ENCODE results near the gene CORIN.
"Not testable (repeated sequence)": the region's sequence is repeated elsewhere in the genome, so short reads cannot be mapped to it uniquely, and the experiment has no call there.

The CORIN gene

GRCh38 chr4:47771020-47771419 is 66.8 kb downstream of the CORIN start:
- no peak for DNase-seq (ENCODE audit: low read depth)

GRCh38 chr4:47767956-47768355 is 69.9 kb downstream of the CORIN start:
- not testable (repeated sequence) for DNase-seq (ENCODE audit: low read depth)

DNA sequence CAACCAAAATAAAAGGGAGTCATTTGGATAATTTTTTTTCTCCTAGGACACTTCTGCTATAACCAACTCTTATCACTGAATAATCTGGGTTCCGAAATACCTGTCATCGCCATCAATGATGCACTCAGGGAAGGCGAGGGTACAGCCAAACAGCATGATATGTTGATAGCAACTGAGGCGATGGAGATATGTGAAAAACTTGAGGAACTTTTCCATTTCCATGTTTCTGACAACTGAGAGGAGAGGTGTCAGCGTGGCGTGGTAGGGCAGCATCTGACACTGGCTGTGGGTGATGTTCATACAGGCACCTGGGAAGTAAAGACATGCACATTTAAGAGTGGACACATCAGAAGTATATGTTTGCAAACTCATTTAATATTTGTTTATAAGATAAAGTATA is 74.6 kb downstream of the CORIN start:
- DNase-seq (ENCODE audit: low read depth), result no peak

- DNase-seq (ENCODE audit: low read depth), result no peak
Observed at GRCh38 chr4:47762376-47763266, 75.2 kb downstream of the CORIN start.

DNA sequence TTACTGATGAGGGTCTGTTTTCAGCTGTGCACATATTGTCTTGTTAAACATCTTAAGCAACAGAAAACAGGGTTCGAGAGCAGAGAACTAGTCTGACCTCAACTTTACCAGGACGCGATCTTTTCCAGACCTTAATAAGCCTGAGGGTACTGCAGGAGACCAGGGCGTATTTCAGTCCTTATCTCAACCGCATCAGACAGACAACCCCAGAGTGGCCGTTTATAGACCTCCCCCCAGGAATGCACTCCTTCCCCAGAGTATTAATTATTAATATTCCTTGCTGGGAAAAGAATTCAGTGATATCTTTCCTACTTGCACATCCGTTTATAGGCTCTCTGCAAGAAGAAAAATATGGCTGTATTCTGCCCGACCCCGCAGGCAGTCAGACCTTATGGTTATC is 84.6 kb downstream of the CORIN start:
- DNase-seq (ENCODE audit: low read depth), result not testable (repeated sequence)

DNA sequence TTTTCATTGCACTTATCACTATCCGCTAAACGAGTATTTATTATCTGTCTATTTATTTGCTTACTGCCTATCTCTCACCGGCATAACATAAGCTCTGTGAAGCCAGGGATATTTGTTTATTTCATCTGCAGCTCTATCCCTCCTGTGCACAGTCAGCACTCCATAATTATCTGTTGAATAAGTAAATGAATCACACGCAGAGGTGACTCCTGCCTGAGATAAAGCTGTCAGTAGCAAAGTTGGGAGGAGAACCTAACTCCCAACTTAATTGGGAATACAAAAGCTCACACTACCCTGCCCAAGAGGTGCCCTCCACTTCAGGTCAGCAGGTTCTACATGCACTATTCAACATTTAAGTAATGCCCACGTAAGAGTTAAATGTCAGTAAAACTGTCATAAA is 85.7 kb downstream of the CORIN start:
- no peak for DNase-seq (ENCODE audit: low read depth)

DNA sequence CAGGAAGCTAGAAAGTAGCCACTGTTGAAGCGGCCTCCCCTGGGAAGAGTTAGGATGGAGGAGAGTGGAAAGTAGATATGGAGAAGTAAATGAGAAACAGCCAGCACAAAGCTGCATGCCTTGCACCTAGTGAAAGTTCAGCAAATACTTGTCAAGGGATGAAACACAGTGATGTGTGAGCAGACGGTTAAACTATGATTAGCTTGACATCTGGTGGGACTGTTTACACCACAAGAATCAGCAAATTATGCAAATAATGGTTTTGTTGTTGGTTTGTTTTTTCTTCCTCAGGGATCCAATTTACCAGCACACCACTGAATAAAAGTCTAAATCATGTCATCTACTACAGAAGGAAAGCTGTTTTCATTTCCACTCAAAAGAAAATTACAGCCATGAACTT is 87.1 kb downstream of the CORIN start:
- no peak for DNase-seq (ENCODE audit: low read depth)

DNA sequence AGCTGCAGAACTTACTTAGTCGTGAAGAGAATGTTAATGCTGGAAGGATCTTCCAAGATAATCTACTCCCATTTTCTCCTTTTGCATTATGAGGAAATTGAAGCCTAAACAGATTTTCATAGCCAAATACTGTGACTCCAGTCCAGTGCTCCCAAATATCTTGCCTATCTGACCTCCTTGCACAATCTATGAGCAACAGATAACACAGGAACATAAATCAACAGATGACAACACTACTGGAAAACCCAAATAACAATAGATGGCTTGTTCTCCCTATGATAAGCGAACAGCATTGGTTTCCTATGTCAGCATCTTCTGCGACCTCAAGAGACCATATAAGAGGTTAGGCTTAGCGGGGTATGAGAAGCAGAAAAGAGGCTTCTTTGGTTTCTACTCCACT is 88.0 kb downstream of the CORIN start:
- DNase-seq (ENCODE audit: low read depth), result no peak

DNA sequence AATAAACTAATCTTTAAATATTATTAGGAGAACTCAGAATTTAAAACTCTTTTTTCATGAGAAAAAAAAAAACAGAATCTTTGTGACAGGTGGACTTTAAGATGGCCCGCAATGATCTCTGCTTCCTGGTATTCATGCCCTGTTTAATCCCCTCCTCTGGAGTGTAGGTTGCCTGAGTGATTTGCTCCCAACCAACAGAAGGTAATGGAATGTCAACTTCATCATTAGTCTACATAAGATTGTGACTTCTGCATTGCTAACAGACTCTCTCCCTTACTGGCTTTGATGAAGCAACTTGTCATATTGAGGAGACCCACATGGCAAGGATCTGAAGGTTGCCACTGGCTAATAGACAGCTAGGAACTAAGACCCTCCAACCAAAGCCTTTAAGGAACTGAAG is 88.8 kb downstream of the CORIN start:
- DNase-seq (ENCODE audit: low read depth), result no peak

DNA sequence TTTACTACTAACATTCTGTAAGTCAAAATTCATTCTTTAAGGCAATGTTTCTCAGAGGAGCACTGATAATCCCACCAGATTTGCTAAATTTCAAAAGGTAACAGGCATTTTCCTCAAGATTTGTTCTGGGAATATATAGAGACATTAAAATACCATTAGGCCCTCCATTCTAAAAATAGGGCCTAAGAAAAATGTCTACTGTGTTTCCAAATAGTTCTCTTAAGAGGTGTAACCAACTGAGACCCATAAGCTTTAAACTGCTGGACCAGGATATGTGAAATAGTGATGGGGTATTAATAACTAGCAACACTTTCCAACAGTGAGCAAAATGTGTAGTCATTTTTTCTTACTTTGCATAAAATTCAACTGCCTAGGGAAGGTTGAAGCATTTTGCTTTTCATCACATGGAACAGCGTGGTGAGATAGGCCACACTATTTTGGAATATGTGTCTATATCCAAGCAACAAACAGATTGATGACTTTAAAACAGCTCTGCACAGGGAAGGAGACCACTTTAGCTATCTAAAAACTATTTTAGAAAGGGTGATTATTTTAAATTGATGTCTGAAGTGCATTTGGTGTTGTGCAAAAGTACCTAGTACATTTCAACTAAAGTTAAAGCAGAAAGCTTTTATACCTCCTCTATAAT is 89.9 kb downstream of the CORIN start:
- DNase-seq (ENCODE audit: low read depth), result no peak

- no peak for DNase-seq (ENCODE audit: low read depth)
Observed at GRCh38 chr4:47747211-47747610, 90.7 kb downstream of the CORIN start.

DNA sequence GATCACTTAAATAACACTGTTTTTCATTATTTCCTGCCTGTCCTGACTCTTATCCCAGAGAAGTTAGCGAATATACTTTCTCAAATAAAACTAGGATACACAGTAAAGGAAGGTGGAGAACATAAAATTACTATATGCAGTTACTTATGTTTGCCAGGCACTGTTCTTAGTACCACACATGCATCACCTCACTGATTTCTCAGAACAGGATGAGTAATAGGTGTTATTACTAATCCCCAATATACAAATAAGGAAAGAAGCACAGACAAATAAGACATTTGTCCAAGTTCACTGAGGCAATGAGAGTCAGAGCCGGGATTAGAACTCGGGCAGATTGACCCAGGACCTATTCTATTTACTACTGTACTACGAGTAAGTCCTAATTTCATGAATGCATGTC is 91.7 kb downstream of the CORIN start:
- peak; percentile 11 for DNase-seq (ENCODE audit: low read depth)

GRCh38 chr4:47744843-47745382 is 93.0 kb downstream of the CORIN start:
- no peak for DNase-seq (ENCODE audit: low read depth)

- no peak for DNase-seq (ENCODE audit: low read depth)
Observed at GRCh38 chr4:47744253-47744652, 93.6 kb downstream of the CORIN start.

DNA sequence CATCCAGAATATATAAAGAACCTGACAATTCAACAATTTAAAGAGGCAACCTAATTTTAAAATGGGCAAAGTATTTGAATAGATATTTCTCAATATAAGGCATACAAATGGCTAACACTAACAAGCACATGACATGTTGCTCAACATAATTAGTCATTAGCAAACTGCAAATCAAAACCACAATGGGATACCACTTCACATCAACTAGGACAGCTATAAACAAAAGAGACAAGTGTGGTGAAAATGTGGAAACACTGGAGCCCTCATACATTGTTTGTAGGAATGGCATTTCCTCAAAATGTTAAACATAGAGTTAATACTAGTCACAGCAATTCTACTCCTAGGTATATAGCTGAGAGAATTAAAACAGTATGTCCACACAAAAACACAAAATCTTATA is 96.7 kb downstream of the CORIN start:
- peak; percentile 80 for DNase-seq (ENCODE audit: low read depth)

DNA sequence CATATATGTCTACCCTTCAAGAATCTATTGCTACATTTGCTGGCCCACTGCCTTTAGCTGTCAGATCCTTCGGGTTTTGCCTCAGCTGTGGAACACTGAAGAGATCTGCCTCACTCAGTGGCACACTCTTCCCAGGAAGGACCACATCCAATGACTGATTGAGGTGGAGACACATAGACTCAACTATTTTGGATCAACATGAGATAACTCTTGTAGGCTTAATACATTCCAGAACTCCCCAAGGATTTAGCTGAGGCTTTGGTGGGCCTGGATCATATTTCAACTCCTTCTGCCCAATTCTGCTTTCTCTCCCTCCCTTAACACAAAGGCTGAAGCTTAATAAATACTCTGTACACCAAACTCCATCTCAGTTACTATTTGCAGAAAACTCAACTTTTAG is 100.5 kb downstream of the CORIN start:
- DNase-seq (ENCODE audit: low read depth), result no peak

- no peak for DNase-seq (ENCODE audit: low read depth)
Observed at GRCh38 chr4:47736555-47736954, 101.3 kb downstream of the CORIN start.

GRCh38 chr4:47736146-47736545 is 101.7 kb downstream of the CORIN start:
- no peak for DNase-seq (ENCODE audit: low read depth)

DNA sequence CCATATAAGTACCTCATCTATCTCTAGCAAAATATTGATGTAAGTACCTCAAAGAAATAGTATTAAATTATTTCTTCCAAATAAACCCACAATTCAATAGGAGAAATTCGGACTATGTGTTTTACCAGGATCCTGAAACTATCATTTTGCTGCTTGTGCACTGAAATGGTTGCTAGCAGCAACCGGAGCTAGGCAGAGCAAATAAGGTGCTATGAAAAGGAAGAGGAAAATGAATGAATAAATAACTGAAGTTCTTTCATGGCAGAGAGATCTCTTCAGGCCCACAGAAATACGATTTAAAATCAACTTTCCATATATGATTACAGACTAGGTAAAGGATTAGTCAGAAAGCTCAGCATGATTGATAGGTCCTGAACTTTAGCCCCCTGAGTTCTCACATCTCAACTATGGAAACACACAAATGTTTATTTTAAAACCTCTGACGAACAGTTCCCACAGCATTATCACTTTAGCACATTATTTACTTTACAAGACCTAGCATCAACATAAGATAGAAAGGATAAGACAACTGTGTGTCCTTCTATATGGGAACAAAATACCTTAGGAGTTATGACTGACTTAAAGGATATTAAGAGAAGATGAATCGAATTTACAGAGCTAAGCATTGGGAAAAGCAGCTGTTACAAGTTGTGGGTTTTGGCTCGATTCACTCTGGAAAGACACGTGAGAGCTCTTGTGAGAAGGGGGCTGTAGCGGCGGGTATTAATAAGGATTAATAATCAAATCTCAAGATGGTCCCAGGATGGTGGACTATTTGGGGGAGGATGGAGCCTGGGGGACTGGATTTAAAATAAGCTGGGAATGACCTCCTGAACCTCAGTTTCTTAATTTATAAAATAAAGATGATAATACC is 104.3 kb downstream of the CORIN start:
- DNase-seq (ENCODE audit: low read depth), result peak; percentile 38

DNA sequence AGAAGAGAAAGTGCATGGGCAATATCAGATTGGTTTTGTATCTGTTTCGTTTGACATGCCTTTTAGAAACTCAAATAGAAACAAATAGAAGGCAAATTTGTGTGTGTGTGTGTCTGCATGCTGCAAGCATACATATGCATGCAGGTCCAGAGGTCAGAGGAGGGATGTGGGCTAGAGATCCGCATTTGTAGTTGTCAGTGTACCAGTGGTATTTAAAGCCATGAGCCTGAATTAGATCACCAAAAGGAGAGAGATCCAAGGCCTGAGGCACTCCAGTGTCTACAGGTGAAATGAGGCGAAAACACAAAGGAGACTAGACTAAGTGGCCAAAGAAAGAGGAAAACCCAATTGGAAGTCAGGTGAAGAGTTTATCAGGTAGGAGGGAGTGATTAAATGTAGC is 106.7 kb downstream of the CORIN start:
- DNase-seq (ENCODE audit: low read depth), result no peak

GRCh38 chr4:47729131-47729680 is 108.7 kb downstream of the CORIN start:
- DNase-seq (ENCODE audit: low read depth), result peak; percentile 12
